CD4-positive, alpha-beta T cell treated with Interleukin-12 subunit alpha and Interleukin-12 subunit beta, for 1 hour (primary cell): ENCODE results near the gene WDFY3.

Source experiments
- DNase-seq: peaks from one replicate; pipeline ENCODE4 v3.0.0-alpha.2; 2020

The WDFY3 gene

DNA sequence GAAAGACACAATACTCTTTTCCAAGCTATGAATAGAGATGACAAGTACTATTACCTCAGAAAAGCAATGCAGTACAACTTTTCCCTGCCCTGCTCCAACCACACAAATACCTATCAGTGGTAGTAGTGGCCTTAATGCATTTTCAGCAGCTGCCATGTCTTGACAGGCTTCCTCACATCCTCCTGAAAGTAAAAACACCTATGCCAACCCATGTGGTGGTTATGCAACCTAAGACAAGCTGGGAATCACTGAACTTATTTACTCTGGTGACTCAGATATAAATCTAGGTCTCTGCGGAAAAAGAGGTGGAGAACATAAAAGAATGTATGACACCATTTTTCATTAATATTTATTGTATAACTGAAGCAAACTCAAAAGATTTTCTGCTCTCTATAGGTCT is 14.5 kb downstream of the WDFY3 start:
- DNase-seq = no peak

DNA sequence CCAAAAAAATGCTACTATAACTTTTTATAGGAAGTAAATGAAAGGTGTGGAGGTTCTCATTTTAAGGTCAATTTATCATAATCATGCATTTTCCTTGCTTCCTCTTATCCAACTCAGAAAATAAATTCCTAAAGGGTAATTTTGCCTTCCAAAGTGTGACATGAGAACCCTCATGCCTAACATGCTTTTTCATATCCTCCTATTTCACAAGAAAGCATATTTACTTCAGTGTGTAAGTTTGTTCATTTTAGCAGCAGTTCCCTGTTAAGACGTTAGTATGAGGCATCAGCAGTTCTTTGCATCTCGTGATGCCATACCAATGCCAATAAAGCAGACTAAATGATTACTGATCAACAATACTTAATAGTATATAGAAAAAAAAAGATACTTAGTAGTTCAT is 18.4 kb downstream of the WDFY3 start:
- no peak for DNase-seq

DNA sequence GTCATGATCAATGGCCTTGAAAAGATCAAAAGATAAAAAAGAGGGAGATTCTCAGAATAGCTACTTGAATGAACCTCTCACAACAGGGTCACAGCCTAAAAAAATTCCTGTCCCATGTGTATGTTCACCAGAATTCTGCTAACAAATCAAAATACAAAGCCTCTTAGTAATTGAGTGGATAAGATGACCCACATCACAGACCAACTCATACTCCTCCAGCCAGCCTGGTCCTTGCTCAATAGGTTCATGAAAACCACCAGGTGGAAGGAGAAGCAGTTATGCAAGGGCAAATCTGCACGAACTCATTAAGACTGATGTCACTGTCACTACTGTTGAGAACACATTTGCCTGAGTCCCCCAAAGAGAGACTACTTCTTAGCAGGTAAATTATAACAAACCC is 21.5 kb downstream of the WDFY3 start:
- DNase-seq = no peak

DNA sequence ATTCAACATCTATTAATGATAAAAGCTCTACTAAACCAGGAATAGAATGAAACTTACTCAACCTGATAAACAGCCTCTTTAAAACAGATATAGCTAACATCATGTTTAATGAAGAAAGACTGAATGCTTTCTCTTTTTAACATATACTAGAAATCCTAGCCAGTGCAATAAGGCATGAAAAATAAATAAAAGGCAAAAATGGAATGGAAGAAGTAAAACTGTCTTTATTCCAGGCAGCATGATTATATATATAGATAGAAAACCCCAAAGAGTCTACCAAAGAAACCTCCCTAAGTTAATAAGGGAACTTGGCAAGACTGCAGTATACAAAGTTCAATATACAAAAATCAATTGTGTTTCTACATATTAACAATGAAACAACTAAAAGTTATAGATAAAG is 25.5 kb downstream of the WDFY3 start:
- no peak for DNase-seq

DNA sequence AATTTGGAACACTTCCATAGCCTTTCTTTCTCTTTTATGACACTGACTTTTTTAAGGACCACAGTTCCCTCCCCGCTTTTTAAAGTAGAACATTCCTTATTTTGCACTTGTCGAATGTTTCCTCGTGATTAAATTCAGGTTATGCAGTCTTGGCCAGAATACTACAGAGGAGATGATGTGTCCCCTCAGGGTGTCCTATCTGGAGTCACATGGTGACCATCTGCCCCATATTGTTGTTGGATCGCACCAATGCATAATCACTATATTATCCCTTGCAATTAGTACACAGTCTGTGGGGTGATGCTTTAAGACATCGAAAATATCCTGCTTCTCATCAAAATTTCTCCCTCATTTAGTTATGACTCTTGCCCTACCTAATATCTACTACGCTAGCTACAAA is 27.4 kb downstream of the WDFY3 start:
- DNase-seq = no peak

DNA sequence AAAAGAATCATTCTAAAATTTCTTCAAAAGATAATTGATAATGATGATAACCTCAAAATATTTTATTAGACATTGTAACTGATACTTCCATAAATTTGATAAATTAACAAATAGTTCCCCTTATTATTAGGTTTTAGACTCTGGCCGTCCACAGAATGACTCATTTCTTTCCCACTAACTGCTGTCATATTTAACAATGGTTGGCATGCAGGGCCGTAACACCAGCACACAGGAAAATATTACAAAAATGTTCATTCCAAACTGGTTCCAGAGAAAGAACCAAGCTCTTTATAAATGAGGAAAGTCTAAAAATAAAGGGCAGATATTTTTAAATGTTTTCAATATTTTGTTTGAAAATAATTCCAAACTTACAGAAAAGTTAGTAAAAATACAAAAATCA is 28.2 kb downstream of the WDFY3 start:
- DNase-seq = no peak

DNA sequence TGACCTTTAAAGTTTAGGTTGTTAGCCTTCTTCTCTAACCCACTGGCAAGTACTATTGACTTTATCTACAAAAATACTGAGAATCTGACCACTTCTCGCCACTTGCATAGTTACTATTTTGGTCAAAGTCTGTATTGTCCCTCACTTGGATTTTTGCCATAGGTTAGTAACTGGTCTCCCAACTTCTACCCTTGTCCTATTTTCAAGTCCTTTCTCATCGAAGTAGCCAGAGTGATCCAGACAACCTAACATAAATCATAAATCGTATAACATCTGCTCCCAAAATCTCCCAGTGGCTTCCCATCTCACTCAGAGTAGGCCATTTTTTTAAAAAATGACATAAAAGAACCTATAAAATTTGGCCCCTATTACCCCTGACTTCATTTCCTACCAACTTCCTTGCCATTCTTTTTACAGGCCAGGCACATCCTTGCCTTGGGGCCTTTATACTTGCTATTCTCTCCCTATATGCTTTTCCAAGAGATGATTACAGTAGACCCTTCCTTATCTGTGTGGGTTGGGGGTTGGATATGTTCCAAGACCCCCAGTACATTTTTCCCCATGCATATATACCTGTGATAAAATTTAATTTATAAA is 29.0 kb downstream of the WDFY3 start:
- no peak for DNase-seq

DNA sequence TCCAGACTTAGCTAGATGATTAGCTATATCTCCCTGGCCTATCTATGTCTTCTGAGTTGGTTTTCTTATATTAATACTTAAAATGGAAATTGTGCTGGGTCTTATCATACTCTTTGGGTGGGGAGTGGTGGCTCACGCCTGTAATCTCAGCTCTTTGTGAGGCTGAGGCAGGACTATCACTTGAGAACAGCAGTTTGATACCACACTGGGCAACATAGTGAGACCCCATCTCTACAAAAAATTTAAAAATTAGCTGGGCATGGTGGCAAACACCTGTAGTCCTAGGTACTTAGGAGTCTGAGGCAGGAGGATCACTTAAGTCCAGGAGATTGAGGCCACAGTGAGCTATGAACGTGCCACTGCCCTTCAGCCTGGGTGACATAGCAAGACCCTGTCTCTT is 30.4 kb downstream of the WDFY3 start:
- no peak for DNase-seq

DNA sequence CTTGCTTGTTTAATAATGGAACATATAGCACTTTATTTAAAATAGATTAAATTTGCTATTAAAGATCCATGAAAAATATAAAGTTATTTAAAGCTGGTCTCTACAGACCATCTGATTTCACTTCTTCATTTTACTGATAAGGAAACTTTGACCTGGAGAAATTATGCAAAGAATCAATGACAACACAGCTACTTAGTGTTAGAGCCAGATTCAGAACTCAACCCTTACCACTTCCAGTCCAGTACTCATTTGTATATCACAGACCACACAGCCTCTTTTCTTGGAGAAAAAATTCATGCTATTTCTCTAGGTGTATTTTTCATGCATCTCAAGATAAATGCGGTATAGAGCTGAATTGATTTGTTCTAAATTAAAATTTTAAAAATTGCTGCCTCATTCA is 34.0 kb downstream of the WDFY3 start:
- DNase-seq = no peak

DNA sequence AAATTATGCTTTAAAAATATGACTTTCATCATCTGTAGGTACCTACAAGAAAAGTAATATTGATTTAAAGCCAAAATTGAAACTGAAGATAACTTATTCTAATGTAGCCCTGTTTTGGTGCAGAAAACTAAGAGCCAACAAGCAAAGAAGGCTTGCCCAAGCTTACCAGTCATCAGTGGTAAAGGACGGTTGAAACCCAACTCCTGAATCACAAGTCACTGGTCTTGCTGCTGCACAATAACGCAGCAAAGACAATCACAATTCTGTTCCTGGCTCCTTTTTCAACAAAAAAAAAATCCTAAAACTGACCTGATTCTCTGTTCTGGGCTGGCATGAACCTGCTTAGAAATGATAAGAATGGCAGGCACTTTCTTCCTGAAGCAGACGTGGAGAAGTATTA is 34.5 kb downstream of the WDFY3 start:
- no peak for DNase-seq

DNA sequence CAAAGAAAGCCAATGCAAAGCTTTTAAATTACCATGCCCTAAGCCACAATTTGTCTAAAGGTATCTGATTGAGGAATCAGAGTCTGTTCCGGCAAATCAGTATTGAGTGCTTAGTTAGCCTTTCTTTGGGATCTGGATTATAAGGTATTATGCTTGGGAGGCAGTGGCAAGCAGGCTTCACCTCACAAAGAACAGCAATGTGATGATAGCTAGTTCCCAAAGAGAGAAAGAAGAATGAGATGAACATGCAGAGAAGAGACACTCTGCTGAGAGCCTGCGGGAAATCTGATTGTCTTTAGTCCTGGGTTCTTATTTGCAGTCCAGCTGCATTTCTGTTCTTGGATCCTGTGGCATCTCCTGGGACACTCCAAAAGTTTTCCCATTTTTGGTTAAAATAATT is 35.2 kb downstream of the WDFY3 start:
- no peak for DNase-seq

DNA sequence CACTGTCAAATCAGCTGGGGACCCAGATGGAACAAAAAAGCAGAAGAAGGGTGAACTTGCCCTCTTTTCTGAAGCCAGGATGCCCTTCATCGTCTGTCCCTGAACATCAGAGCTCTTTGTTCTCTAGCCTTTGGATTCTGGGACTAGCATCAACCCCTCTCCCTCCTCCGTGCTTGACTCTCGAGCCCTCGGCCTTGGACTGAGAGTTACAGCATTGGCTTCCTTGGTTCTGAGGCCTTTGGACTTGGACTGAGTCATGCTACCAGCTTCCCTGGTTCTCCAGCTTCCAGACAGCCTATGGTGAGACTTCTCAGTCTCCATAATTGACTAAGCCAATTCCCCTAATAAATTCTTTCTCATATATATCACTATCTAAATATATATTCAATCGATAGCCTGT is 38.4 kb downstream of the WDFY3 start:
- no peak for DNase-seq

DNA sequence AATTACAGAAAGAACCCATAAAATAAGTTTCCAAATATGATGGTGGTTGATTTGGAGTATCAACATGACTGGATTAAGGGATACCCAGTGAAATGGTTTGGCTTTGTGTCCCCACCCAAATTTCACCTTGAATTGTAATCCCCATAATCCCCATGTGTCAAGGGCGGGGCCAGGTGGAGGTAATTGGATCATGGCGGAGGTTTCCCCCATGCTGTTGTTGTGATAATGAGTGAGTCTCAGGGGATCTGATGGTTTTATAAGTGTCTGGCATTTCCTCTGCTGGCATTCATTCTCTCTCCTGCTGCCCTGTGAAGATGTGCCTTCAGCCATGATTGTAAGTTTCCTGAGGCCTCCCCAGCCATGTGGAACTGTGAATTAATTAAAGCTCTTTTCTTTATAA is 39.1 kb downstream of the WDFY3 start:
- no peak for DNase-seq

DNA sequence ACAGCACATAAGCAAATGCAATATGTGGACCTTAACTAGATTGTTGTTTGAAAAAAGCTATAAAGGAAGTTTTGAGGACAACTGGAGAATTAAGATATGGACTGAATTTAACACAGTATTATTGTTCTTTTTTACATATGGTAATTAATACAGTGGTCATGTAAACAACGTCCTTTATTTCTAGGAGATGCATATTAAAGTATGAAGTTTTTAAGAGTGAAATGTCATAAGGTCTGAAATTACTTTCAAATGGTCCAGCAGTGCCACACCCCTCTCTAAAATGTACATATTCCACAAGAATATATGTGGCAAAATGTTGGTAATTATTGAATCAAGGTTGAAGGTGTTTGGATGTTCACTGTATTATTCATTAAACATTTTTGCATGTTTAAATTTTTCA is 40.9 kb downstream of the WDFY3 start:
- DNase-seq = no peak

DNA sequence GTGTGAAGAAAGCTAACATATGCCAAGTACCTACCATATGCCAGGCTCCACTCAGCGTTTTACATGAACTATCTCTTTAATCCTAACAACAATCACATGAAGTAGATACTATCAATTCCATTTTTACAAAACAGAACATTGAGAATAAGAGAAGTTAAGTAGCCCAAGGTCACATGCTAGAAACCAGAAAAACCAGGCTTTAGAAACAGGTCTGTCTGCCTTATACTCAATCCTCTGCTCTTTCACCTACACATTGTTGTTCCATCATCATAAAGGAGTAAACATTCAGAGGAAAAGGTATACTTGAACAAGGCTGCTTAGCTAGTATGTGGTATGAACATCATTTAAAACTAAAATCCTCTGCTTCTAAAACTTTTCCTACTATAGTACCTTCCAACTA is 42.1 kb downstream of the WDFY3 start:
- no peak for DNase-seq

DNA sequence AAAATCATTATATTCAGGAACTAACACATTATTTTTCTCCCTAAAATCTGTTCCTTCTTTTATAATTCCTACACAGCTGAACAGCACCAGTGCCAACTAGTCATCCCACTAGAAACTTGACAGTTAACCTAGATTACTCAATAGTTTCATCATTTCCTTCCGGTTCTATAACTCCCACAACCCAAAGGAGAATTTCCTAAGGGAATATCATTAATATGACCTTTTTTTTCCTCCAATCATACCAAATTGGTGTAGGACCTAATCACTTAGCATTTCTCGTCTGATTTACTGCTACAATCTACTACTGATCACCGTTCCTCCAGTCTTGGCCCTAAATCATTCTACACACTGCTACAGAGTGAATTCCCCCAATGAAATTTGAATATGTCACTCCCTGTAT is 45.9 kb downstream of the WDFY3 start:
- DNase-seq = no peak

DNA sequence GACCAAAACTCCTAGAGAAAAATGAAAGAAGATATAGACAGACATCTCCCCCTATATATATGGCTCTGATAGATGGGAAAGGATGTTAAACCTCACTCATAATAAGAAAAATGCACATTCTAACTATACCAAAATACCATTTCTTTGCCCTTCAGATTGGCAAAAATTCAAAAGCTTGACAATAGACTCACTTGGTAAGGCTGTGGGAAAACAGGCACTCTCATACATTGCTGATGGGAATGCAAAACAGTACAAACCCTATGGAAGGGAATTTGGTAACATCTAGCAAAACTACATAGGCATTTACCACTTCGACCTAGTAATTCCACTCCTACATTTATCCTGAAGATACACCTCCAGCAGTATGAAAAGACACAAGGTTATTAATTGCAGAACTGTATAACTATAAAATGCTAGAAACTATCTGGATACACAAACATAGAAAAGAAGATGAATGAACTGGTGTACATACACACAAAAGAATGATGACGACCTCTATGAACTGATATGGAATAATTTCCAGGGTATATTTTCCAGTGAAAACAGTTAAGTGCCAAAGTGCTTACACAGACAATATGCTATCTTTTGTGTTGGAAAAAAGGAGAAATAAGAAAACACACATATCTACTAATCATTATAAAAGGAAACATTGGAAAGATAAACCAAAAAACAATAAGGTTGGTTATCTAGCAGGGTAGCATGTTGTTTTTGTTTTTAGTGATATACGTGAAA is 48.5 kb downstream of the WDFY3 start:
- no peak for DNase-seq

DNA sequence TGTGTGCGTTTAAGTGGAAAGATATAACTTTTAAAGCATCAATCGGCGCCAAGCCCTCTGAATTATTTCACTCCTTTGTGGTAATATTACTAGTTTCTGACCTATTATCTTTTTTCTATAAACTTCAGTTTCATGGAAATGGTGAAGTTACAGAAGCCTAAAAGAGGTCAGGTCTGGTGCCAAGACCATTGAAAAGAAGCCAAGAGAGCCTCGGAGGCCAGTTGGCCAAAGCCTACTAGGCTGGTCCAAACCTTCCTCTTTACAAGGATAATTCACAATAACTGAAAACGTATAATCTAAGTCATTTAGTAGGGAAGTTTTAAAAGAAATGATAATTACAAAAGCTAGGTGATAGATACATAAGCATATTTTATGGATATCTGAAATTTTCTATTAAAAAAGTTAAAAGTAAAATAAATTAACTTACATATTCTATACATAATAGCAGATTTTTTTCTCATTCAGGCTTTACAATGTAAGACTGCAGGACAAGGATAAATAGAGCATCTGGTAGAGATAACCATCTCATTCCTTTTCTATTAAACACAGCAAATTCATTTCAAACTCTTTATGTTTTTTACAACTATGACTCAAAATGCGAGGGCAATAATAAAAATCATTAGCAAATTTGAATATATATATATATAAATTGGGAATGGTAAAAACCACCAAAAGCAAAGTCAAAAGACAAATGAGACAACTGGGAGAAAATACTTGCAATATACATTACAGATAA is 49.2 kb downstream of the WDFY3 start:
- DNase-seq = no peak

DNA sequence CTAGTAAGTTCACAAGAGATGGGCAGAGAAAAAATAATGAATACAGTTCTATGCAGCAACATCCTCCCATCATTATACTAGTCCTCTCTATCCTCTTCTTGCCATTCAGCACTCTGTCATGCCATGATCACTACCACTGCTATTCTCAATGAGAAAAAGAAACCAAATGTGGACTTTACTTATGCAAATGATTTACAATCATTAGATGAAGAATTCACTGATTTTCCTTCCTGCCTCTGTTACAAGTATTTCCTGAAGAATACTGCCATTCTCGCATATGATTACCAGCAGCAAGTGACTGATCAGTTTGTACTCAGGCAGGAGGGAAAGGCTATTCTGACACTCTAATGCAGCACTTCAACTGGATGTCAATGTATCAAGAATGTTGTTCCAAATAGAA is 50.3 kb downstream of the WDFY3 start:
- DNase-seq = no peak

DNA sequence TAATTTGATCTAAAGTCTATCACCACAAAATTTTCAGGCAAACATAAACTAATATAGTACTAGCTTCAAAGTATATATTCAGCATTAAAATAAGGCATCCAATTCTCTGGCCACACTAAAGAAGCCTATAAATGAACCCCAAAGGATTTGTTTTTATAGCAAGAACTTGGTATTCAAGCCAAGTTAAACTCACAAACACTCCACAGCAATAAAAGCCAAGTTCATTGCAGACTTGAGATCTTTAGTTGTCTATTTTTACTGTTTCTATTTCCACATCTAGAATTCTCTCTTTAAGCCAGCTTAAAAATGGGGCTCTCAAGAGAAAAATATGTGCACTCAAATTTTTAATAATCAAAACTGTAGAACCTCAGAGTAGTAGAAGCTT is 51.1 kb downstream of the WDFY3 start:
- DNase-seq = no peak

DNA sequence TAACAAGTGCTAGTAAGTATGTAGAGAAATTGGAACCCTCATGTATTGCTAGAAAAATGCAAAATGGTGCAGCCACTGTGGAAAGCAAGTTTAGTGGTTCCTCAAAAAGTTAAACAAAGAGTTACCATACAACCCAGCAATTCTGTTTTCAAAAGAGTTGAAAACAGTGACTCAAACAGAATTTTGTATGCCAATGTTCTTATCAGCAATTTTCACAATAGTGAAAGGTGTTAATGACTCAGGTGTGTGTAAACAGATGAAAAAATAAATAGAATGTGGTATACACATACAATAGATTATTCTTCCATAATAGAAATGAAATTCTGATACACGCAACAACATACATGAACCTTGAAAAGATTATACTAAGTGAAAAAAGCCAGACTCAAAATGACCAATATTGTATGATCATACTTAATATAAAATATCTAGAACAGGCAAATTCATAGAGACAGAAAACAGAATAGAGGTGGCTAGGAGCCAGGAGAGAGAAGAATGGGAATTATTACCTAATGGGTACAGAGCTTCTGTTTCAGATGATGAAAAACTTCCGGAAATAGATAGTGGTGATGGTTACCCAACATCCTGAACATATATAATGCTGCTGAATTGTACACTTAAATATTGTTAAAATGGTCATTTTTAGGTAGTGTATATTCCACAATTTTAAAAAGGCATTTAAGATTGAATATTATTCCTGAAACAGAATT is 51.6 kb downstream of the WDFY3 start:
- no peak for DNase-seq

DNA sequence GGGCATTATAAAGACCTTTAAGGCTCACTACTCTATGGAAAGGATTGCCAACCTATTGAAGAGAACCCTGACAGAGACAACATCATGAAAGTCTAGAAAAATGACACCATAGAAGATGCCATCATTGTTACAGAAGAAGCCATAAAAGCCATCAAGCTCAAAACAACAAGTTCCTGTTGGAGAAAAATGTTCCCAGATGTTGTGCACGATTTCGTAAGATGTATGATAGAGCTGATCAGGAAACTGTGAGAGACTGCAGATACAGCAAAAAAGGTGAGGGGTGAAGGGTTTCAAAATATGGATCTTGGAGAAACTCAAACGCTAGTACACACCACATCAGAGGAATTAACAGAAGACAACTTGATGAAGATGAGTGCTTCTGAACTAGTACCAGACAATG is 53.3 kb downstream of the WDFY3 start:
- no peak for DNase-seq

DNA sequence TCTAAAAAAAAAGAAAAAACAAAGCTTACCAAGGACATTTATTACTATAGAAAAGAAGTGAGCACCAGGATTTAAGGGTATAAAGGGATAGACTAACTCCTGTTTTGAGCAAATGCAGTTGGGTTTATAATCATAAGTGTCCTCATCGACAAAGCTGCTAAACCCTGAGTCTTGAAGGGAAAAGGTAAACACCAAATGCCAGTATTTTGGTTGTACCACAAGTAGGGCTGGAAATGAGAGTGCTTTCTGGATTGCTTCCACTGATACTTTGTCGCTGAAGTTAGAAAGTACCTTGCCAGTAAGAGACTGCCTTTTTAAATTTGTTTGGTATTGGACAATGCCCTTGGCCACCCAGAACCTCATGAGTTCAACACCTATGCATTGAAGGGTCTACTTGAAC is 53.7 kb downstream of the WDFY3 start:
- no peak for DNase-seq

DNA sequence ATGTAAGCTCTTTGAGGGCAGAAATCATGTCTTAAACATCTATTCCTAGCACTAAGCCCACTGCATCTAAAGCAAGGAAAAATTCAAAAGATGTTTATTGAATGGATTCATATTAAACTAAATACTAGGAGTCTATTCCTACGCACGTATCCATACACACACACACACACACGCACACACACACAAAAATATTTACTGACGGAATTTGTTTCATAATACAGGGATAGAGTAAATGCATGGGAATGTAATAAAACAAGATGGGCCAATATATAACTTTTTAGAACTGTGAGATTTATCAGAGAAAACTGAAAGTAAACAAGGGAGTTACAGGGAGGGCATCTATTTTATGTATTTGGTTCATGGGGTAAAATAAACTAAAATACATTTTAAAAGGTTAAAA is 57.6 kb downstream of the WDFY3 start:
- no peak for DNase-seq
